Nephron progenitor cell (in vitro differentiated cells): ENCODE results near the gene PGP.
"Not testable (repeated sequence)": the region's sequence is repeated elsewhere in the genome, so short reads cannot be mapped to it uniquely, and the experiment has no call there.

Experiments used
- DNase-seq: peaks from one replicate; pipeline ENCODE4 v3.0.0; 2021
- H3K27ac Mint-ChIP-seq: 2 replicates; pipeline ENCODE4 v1.8.0; 2021; ENCODE audit warnings: mild to moderate bottlenecking, moderate library complexity, mixed read lengths
- H3K27me3 Mint-ChIP-seq: 2 replicates; pipeline ENCODE4 v1.8.0; 2021; ENCODE audit warnings: mild to moderate bottlenecking, low read depth, mixed read lengths; ENCODE audit not compliant: poor library complexity
- H3K36me3 Mint-ChIP-seq: 2 replicates; pipeline ENCODE4 v1.8.0; 2021; ENCODE audit warnings: low read depth, mixed read lengths
- H3K4me1 Mint-ChIP-seq: 2 replicates; pipeline ENCODE4 v1.8.0; 2021; ENCODE audit warnings: mixed read lengths
- H3K4me3 Mint-ChIP-seq: 2 replicates; pipeline ENCODE4 v1.8.0; 2021; ENCODE audit warnings: mild to moderate bottlenecking, moderate library complexity, mixed read lengths
- H3K9me3 Mint-ChIP-seq: 2 replicates; pipeline ENCODE4 v1.8.0; 2021; ENCODE audit warnings: mild to moderate bottlenecking, moderate library complexity, mixed read lengths
- TF ChIP-seq, protein P1 (sequence below): fragments of 200-600 bp; sonication (generic); IDR thresholded peaks from 2 replicates; pipeline ENCODE4 v1.5.0; 2021; ENCODE audit warnings: antibody characterized with exemption

PGP gene

GRCh38 chr16:2244301-2244700 lies 29.7 kb upstream of the PGP start:
- peaks cover 25% of the 10 kb centered on the region for H3K36me3 Mint-ChIP-seq
- no peak overlapping the region for H3K27ac Mint-ChIP-seq
- no peaks in the 10 kb centered on the region for H3K9me3 Mint-ChIP-seq
- TF ChIP-seq, protein P1, sequence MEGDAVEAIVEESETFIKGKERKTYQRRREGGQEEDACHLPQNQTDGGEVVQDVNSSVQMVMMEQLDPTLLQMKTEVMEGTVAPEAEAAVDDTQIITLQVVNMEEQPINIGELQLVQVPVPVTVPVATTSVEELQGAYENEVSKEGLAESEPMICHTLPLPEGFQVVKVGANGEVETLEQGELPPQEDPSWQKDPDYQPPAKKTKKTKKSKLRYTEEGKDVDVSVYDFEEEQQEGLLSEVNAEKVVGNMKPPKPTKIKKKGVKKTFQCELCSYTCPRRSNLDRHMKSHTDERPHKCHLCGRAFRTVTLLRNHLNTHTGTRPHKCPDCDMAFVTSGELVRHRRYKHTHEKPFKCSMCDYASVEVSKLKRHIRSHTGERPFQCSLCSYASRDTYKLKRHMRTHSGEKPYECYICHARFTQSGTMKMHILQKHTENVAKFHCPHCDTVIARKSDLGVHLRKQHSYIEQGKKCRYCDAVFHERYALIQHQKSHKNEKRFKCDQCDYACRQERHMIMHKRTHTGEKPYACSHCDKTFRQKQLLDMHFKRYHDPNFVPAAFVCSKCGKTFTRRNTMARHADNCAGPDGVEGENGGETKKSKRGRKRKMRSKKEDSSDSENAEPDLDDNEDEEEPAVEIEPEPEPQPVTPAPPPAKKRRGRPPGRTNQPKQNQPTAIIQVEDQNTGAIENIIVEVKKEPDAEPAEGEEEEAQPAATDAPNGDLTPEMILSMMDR: no peak
- DNase-seq: peak; percentile 47
- H3K4me3 Mint-ChIP-seq: no peak overlapping the region
- no peaks in the 10 kb centered on the region for H3K4me1 Mint-ChIP-seq
- peaks cover 4% of the 10 kb centered on the region for H3K27me3 Mint-ChIP-seq

- Mint-ChIP-seq H3K9me3 (no peaks in the 10 kb centered on the region), H3K4me3 (no peak overlapping the region), H3K4me1 (no peaks in the 10 kb centered on the region), H3K36me3 (peaks cover 25% of the 10 kb centered on the region), H3K27me3 (peaks cover 5% of the 10 kb centered on the region), H3K27ac (no peak overlapping the region)
- TF ChIP-seq, protein P1: no peak
- no peak for DNase-seq
Observed at GRCh38 chr16:2243781-2244180, 29.1 kb upstream of the PGP start.

DNA sequence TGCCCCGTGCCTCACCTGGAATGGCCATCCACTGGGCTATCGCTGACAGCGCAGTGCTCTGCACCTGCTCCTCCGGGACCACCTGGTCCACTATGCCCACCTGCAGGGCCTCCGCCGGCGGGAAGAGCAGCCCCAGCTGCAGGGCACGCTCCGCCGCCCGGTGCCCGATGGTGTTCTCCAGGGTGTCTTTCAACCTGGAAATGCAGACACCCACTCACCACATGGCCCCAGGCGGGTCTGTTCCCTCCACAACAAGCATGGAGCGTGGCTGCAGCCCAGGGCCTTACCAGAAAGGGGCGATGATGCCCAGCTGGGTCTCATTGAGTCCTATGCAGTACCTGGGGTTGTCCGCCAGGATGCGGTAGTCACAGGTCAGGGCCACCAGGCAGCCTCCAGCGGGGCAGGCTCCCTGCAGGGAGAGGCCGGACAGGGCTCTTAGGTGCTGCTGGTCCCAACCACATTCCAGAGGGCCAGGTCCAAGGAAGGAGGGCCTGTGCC lies 28.4 kb upstream of the PGP start:
- no peaks in the 10 kb centered on the region for H3K4me1 Mint-ChIP-seq
- TF ChIP-seq, protein P1: no peak

GRCh38 chr16:2242598-2242997 lies 28.0 kb upstream of the PGP start:
- TF ChIP-seq, protein P1: no peak
- peaks cover 25% of the 10 kb centered on the region for H3K36me3 Mint-ChIP-seq
- peaks cover 16% of the 10 kb centered on the region for H3K27me3 Mint-ChIP-seq
- no peaks in the 10 kb centered on the region for H3K9me3 Mint-ChIP-seq
- no peak for DNase-seq
- no peak overlapping the region for H3K27ac Mint-ChIP-seq
- no peak overlapping the region for H3K4me3 Mint-ChIP-seq
- no peaks in the 10 kb centered on the region for H3K4me1 Mint-ChIP-seq

More for the DNA sequence above, 28.4 kb upstream of the PGP start:
- Mint-ChIP-seq H3K36me3 (peaks cover 25% of the 10 kb centered on the region), H3K27me3 (peaks cover 12% of the 10 kb centered on the region), H3K9me3 (no peaks in the 10 kb centered on the region), H3K4me3 (no peak overlapping the region), H3K27ac (no peak overlapping the region)
- DNase-seq: no peak

- Mint-ChIP-seq H3K36me3 (peaks cover 16% of the 10 kb centered on the region), H3K27me3 (peaks cover 32% of the 10 kb centered on the region)
- H3K4me1 Mint-ChIP-seq, H3K9me3 Mint-ChIP-seq, H3K4me3 Mint-ChIP-seq, H3K27ac Mint-ChIP-seq, DNase-seq: not testable (repeated sequence)
Observed at GRCh38 chr16:2240331-2240730, 25.7 kb upstream of the PGP start.

GRCh38 chr16:2238838-2239675 lies 24.4 kb upstream of the PGP start:
- Mint-ChIP-seq H3K36me3 (peaks cover 14% of the 10 kb centered on the region), H3K27me3 (peaks cover 33% of the 10 kb centered on the region), H3K27ac (no peak overlapping the region), H3K4me3 (no peak overlapping the region), H3K4me1 (no peaks in the 10 kb centered on the region), H3K9me3 (no peaks in the 10 kb centered on the region)
- DNase-seq: no peak
- TF ChIP-seq, protein P1: no peak
